SK-N-SH (cell line): ENCODE results near the gene OPHN1. TPM values are rescaled to one million over a fixed set of nuclear protein-coding genes. Genes with fewer than 3 reads are reported as not detected.

ENCODE experiments used
- CTCF ChIA-PET: fragments of 300-600, 350-600 bp; formaldehyde crosslinking; extraction: SDS; loops from one replicate; lab custom pipeline; 2021; lab: Yijun Ruan, JAX
- POLR2A ChIA-PET: fragments of 350-600 bp; sonication (Branson Sonifier 250); formaldehyde crosslinking; extraction: SDS; loops from one replicate; lab custom pipeline; 2020; ENCODE audit warnings: antibody characterized with exemption, inconsistent platforms; lab: Yijun Ruan, JAX
- DNase-seq: peaks from one replicate; pipeline ENCODE4 v3.0.0; 2012
- H2AFZ ChIP-seq: fragments of 200-600 bp; sonication (generic); 2 replicates; pipeline ENCODE4 v1.8.1; 2016; ENCODE audit warnings: antibody characterized with exemption, mild to moderate bottlenecking, low read depth
- H3F3A ChIP-seq: fragments of 200-600 bp; sonication (generic); replicated peaks from 2 replicates; pipeline ENCODE3; 2016; ENCODE audit warnings: antibody characterized with exemption, mild to moderate bottlenecking; ENCODE audit not compliant: insufficient read depth
- H3K27ac ChIP-seq, 2 experiments: fragments of 200-500 bp in 1 of 2; fragments of 200-600 bp in 1 of 2; sonication (Bioruptor generic) in 1 of 2; sonication (generic), shearing (Covaris generic) in 1 of 2; 2 replicates each; pipeline versions ENCODE4 v1.5.1 to v1.6.1; 2014 to 2016; ENCODE audit warnings: low read depth in 2 of 2, inconsistent platforms in 1 of 2, low read length in 1 of 2, mild to moderate bottlenecking in 1 of 2, mixed read lengths in 1 of 2
- H3K27me3 ChIP-seq: fragments of 200-600 bp; sonication (generic), shearing (Covaris generic); 2 replicates; pipeline ENCODE4 v1.6.1; 2016; ENCODE audit warnings: mixed run types; ENCODE audit not compliant: insufficient read depth
- H3K36me3 ChIP-seq, 2 experiments: fragments of 200-500 bp in 1 of 2; fragments of 200-600 bp in 1 of 2; sonication (Bioruptor generic) in 1 of 2; sonication (generic) in 1 of 2; replicated peaks in 1 of 2; 2 replicates each; pipeline versions ENCODE3 to v1.5.1; 2014 to 2016; ENCODE audit warnings: low read length in 1 of 2, mild to moderate bottlenecking in 1 of 2; ENCODE audit not compliant: insufficient read depth in 2 of 2, control insufficient read depth in 1 of 2
- H3K4me1 ChIP-seq, 2 experiments: fragments of 200-500 bp in 1 of 2; fragments of 200-600 bp in 1 of 2; sonication (Bioruptor generic) in 1 of 2; sonication (generic), shearing (Covaris generic) in 1 of 2; 2 replicates each; pipeline versions ENCODE4 v1.5.1 to v1.6.1; 2014 to 2016; ENCODE audit warnings: low read depth in 1 of 2, low read length in 1 of 2, mixed run types in 1 of 2; ENCODE audit not compliant: insufficient read depth in 2 of 2, control insufficient read depth in 1 of 2
- H3K4me2 ChIP-seq: fragments of 200-600 bp; sonication (generic), shearing (Covaris generic); 2 replicates; pipeline ENCODE4 v1.6.1; 2017; ENCODE audit warnings: mixed run types
- H3K4me3 ChIP-seq, 2 experiments: fragments of 200-500 bp in 1 of 2; fragments of 200-600 bp in 1 of 2; sonication (Bioruptor generic) in 1 of 2; sonication (generic), shearing (Covaris generic) in 1 of 2; 2 replicates each; pipeline versions ENCODE4 v1.5.1 to v1.8.1; 2014 to 2016; ENCODE audit warnings: low read depth in 2 of 2, inconsistent platforms in 1 of 2, low read length in 1 of 2, mild to moderate bottlenecking in 1 of 2, mixed read lengths in 1 of 2, moderate library complexity in 1 of 2
- H3K79me2 ChIP-seq: fragments of 200-600 bp; sonication (generic); 2 replicates; pipeline ENCODE4 v1.8.1; 2017; ENCODE audit warnings: mild to moderate bottlenecking; ENCODE audit not compliant: insufficient read depth
- H3K9ac ChIP-seq: fragments of 200-600 bp; sonication (generic); 2 replicates; pipeline ENCODE4 v1.6.1; 2017; ENCODE audit warnings: mixed run types
- H3K9me2 ChIP-seq: fragments of 200-600 bp; sonication (generic); 2 replicates; pipeline ENCODE4 v1.6.1; 2017; ENCODE audit warnings: mixed run types
- H3K9me3 ChIP-seq: fragments of 200-600 bp; sonication (generic); 2 replicates; pipeline ENCODE4 v1.6.1; 2017; ENCODE audit warnings: mixed run types, mild to moderate bottlenecking, moderate library complexity
- H4K20me1 ChIP-seq: fragments of 200-600 bp; sonication (generic); 2 replicates; pipeline ENCODE4 v1.6.1; 2017; ENCODE audit warnings: mild to moderate bottlenecking, mixed run types; ENCODE audit not compliant: insufficient read depth
- CTCF ChIP-seq: fragments of 200-600 bp; sonication (generic); IDR thresholded peaks from 2 replicates; pipeline ENCODE4 v1.6.1; 2017; ENCODE audit warnings: antibody characterized with exemption, mild to moderate bottlenecking, moderate library complexity
- ELF1 ChIP-seq: IDR thresholded peaks from 2 replicates; pipeline ENCODE4 v1.4.0; 2012
- EP300 ChIP-seq, 2 experiments: IDR thresholded peaks; 2 replicates each; pipeline versions ENCODE4 v1.4.0 to v1.6.1; 2012; ENCODE audit warnings: borderline replicate concordance in 1 of 2, low read depth in 1 of 2, low read length in 1 of 2
- EZH2phosphoT487 ChIP-seq: fragments of 200-600 bp; sonication (generic); IDR thresholded peaks from 2 replicates; pipeline ENCODE4 v1.6.1; 2017; ENCODE audit warnings: low read depth, mixed run types, mild to moderate bottlenecking, antibody characterized with exemption, moderate library complexity, borderline replicate concordance
- FOXJ3 ChIP-seq: sonication (generic); formaldehyde crosslinking; IDR thresholded peaks from 2 replicates; pipeline ENCODE4 v1.5.1; 2020; ENCODE audit warnings: mild to moderate bottlenecking, missing genetic modification reagents
- FOXM1 ChIP-seq: IDR thresholded peaks from 2 replicates; pipeline ENCODE4 v1.4.0; 2012; ENCODE audit warnings: low read depth, mild to moderate bottlenecking
- GABPA ChIP-seq: IDR thresholded peaks from 2 replicates; pipeline ENCODE4 v1.4.0; 2012; ENCODE audit warnings: low read depth, mild to moderate bottlenecking
- IRF3 ChIP-seq: fragments of 150-350 bp; IDR thresholded peaks from 2 replicates; pipeline ENCODE4 v1.6.1; 2016; ENCODE audit warnings: mild to moderate bottlenecking, low read depth, low read length
- JUND ChIP-seq: IDR thresholded peaks from 2 replicates; pipeline ENCODE4 v1.4.0; 2012
- MAX ChIP-seq: IDR thresholded peaks from 2 replicates; pipeline ENCODE4 v1.4.0; 2012; ENCODE audit warnings: low read depth
- MXI1 ChIP-seq: IDR thresholded peaks from 2 replicates; pipeline ENCODE4 v1.6.1; 2012; ENCODE audit warnings: mild to moderate bottlenecking, low read depth, low read length, improper control_type of control experiment
- NFIC ChIP-seq: IDR thresholded peaks from 2 replicates; pipeline ENCODE4 v1.4.0; 2012; ENCODE audit warnings: borderline replicate concordance
- PBX3 ChIP-seq: IDR thresholded peaks from 2 replicates; pipeline ENCODE4; 2012
- RAD21 ChIP-seq: IDR thresholded peaks from 2 replicates; pipeline ENCODE4 v1.6.1; 2012; ENCODE audit warnings: mild to moderate bottlenecking, low read length
- RCOR1 ChIP-seq: fragments of 150-350 bp; IDR thresholded peaks from 2 replicates; pipeline ENCODE4 v1.6.1; 2017; ENCODE audit warnings: antibody characterized with exemption, low read length
- REST ChIP-seq: IDR thresholded peaks from 2 replicates; pipeline ENCODE4 v1.6.1; 2012; ENCODE audit warnings: mild to moderate bottlenecking, low read depth, low read length, moderate library complexity
- RXRA ChIP-seq: IDR thresholded peaks from 2 replicates; pipeline ENCODE4 v1.4.0; 2012; ENCODE audit warnings: low read depth, mild to moderate bottlenecking, borderline replicate concordance
- SIN3A ChIP-seq: IDR thresholded peaks from 2 replicates; pipeline ENCODE4 v1.6.1; 2012; ENCODE audit warnings: low read depth, mild to moderate bottlenecking, low read length, moderate library complexity, borderline replicate concordance
- SMC3 ChIP-seq: IDR thresholded peaks from 2 replicates; pipeline ENCODE4 v1.6.1; 2012; ENCODE audit warnings: low read depth, low read length, improper control_type of control experiment
- TAF1 ChIP-seq: IDR thresholded peaks from 2 replicates; pipeline ENCODE4 v1.6.1; 2012; ENCODE audit warnings: low read depth, mild to moderate bottlenecking, low read length, moderate library complexity, borderline replicate concordance
- TCF12 ChIP-seq: IDR thresholded peaks from 2 replicates; pipeline ENCODE4 v1.4.0; 2012
- TEAD4 ChIP-seq: IDR thresholded peaks from 2 replicates; pipeline ENCODE4 v1.4.0; 2012; ENCODE audit warnings: mild to moderate bottlenecking, borderline replicate concordance; ENCODE audit not compliant: insufficient read depth
- USF1 ChIP-seq: IDR thresholded peaks from 2 replicates; pipeline ENCODE4 v1.4.0; 2012; ENCODE audit warnings: low read depth, borderline replicate concordance
- YY1 ChIP-seq: IDR thresholded peaks from 2 replicates; pipeline ENCODE4 v1.4.0; 2012; ENCODE audit warnings: low read depth, mild to moderate bottlenecking
- WGBS: methylation state at CpG from one replicate; pipeline ENCODE4 v1.1.6; 2017; ENCODE audit warnings: low lambda C conversion rate; 5-methylcytosine and 5-hydroxymethylcytosine counted together
- polyA plus RNA-seq, 3 experiments: library from polyadenylated mRNA; depleted of rRNA; stranded (reverse); fragments of >200 nt; gene quantifications; 2 replicates each; pipeline ENCODE4 v1.2.3, GENCODE V29; 2012

The OPHN1 gene
- polyA plus RNA-seq, 1 of the 3 experiments (the other 2 are of a cell fraction) = 1.7 TPM

GRCh38 chrX:68146054-68146453, 287.2 kb downstream of the OPHN1 start:
- peak; percentile 12 for DNase-seq
- Histone ChIP-seq H3K4me2 (no peak overlapping the region), H4K20me1 (no peaks in the 10 kb centered on the region), H3K79me2 (no peaks in the 10 kb centered on the region), H3K4me3 (no peak overlapping the region), H3K9me2 (no peaks in the 10 kb centered on the region), H3K27ac (no peak overlapping the region), H3K36me3 (no peaks in the 10 kb centered on the region), H2AFZ (no peak overlapping the region), H3K9me3 (no peaks in the 10 kb centered on the region), H3F3A (peaks cover 4% of the 10 kb centered on the region), H3K9ac (no peak overlapping the region), H3K4me1 (no peaks in the 10 kb centered on the region), H3K27me3 (no peaks in the 10 kb centered on the region)
- POLR2A ChIA-PET = no interaction called here
- WGBS = 16% methylated on average over 2 of the region's 2 CpGs
- TF ChIP-seq CTCF (peak; percentile 63), GABPA (no peak), FOXM1 (no peak), FOXJ3 (CRISPR knock-in tag) (no peak), YY1 (no peak), EZH2phosphoT487 (no peak), USF1 (no peak), RXRA (no peak), SIN3A (no peak), MXI1 (no peak), TCF12 (no peak), SMC3 (peak; percentile 35; the same call in 1 of the 2 replicates), RAD21 (peak; percentile 71), TAF1 (no peak), NFIC (no peak), EP300 (IDR thresholded peaks at IDR 0.05; ENCODE audit: borderline replicate concordance in 1 of 2, low read depth in 1 of 2, low read length in 1 of 2) (no peak), TEAD4 (no peak), JUND (no peak), ELF1 (no peak), PBX3 (no peak), RCOR1 (no peak), MAX (no peak), REST (no peak), IRF3 (no peak)
- CTCF ChIA-PET = interaction anchor here (0.8 to 1.6 kb wide), 9 partner anchors 11 to 427 kb away, joined by 3 to 6 read pairs (median 5); no protein-coding TSS in a partner anchor
